Mononuclear cell (primary cell): ENCODE measurements around the gene PTPRN2. TPM values are rescaled to one million over a fixed set of nuclear protein-coding genes. Genes with fewer than 3 reads are reported as not detected.

Experiments used
- H3K27me3 ChIP-seq: 2 replicates; pipeline ENCODE4 v1.6.0; 2011; ENCODE audit warnings: low read length, control low read depth; ENCODE audit not compliant: insufficient read depth
- H3K4me1 ChIP-seq: 2 replicates; pipeline ENCODE4 v1.5.1; 2011; ENCODE audit warnings: mild to moderate bottlenecking, low read length, control low read depth; ENCODE audit not compliant: insufficient read depth
- H3K4me3 ChIP-seq: 2 replicates; pipeline ENCODE4 v1.5.1; 2011; ENCODE audit warnings: mild to moderate bottlenecking, low read length, moderate library complexity
- H3K9me3 ChIP-seq: 2 replicates; pipeline ENCODE4 v1.5.1; 2011; ENCODE audit warnings: low read depth, mild to moderate bottlenecking, control low read depth, low read length
- total RNA-seq: library from RNA; depleted of rRNA; stranded (reverse); fragments of >200 nt; gene quantifications from one replicate; pipeline ENCODE4 v1.2.3, GENCODE V29; 2012

Gene PTPRN2
- total RNA-seq, 1 donor: 0.31 TPM

- peaks cover 63% of the 10 kb centered on the region for H3K27me3 ChIP-seq
- peaks cover 6% of the 10 kb centered on the region for H3K4me1 ChIP-seq
- H3K9me3 ChIP-seq: no peaks in the 10 kb centered on the region
- H3K4me3 ChIP-seq: no peak overlapping the region
Measured at GRCh38 chr7:157689269-157690057, 898.2 kb downstream of the PTPRN2 start.

DNA sequence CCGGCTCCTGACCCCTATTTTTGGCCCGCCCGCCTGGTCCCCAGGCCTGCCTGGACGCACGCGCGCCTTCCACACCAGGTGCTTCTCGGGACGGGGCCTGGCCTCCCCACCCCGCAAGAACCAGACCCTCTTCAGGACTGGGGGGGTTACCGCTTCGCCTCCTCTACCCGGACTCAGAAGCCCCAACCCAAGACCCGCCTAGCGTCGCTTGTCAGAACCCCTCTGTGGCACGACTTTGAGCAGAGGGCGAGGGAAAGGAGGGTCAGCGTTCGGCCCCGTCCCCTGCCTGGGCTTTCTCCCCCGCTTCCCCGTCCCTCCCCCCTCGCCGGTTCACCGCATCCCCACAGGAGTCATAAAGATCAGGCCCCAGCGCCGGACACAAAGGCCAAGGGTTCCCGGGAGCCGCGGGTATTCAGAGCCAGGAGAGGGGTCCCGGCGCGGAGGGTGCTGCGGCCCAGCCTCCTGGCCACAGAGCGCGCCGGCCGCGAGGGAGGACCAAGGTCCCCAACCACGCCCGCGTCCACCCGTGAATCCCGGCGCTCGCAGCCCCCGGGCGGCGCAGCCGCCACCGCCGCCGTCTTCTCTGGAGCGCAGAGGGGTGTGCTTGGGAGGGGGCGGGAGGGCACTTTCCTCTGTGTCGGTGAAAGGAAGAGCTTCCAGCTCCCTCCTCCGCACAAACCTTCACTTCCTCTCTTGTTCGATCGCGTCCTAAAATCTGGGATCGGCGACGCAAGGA is 898.9 kb downstream of the PTPRN2 start:
- Histone ChIP-seq H3K27me3 (peaks cover 59% of the 10 kb centered on the region), H3K9me3 (no peaks in the 10 kb centered on the region), H3K4me3 (no peak overlapping the region), H3K4me1 (peaks cover 6% of the 10 kb centered on the region)

DNA sequence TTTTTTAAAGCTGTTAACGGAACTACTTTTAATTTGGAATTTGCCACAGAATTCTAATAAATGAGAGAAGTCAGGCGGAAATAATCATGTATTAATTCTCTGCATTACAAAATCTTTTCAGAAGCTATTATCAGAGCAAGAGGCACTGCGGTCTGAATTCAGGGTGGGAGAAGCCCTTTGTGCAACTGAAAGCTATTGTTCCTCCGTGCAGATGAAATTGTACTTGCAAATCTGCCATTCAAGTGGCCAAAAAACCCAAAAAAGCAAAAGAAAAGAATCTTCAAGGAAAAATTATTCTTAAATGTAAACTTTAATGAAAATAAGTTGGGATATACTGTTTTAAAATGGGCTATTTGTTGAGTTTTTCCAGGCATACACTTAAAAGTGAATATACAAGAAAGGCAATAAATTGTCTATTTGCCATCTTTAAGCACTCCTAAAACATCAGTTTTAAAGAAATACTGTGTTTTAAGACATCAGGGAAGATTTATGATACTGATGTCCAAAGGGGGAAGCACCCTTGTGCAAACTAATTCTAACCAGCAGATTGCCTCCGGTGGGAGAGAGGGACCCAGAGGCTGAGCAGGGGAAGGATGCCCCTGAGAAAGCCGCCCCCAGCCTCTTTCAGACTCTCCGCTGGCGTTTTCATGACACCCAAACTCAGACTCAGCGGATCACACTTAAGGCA is 899.6 kb downstream of the PTPRN2 start:
- peaks cover 6% of the 10 kb centered on the region for H3K4me1 ChIP-seq
- H3K4me3 ChIP-seq: no peak overlapping the region
- H3K27me3 ChIP-seq: peaks cover 65% of the 10 kb centered on the region
- H3K9me3 ChIP-seq: no peaks in the 10 kb centered on the region

DNA sequence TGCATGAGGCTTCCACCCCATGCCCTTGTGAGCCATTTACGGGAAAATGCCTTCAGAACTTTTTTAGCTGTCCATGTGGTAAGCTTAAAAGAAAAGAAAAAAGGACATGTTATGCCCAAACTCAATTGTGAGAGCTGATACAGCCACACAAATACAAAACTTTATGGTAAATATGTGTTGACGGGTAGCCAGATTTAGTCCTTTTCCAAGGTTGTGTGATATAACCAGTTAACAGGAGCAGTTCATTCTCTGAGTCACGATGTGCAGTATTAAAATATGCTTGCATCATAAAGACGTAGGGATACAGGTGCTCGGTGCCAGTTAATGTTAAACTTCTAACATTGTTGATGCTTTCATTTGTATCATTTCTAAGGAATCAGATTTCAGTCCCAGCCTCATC is 900.5 kb downstream of the PTPRN2 start:
- Histone ChIP-seq H3K27me3 (peaks cover 74% of the 10 kb centered on the region), H3K9me3 (no peaks in the 10 kb centered on the region), H3K4me3 (no peak overlapping the region), H3K4me1 (peaks cover 6% of the 10 kb centered on the region)

GRCh38 chr7:157686285-157686894 is 901.2 kb downstream of the PTPRN2 start:
- Histone ChIP-seq H3K4me1 (peaks cover 6% of the 10 kb centered on the region), H3K27me3 (peaks cover 76% of the 10 kb centered on the region), H3K4me3 (no peak overlapping the region), H3K9me3 (no peaks in the 10 kb centered on the region)

DNA sequence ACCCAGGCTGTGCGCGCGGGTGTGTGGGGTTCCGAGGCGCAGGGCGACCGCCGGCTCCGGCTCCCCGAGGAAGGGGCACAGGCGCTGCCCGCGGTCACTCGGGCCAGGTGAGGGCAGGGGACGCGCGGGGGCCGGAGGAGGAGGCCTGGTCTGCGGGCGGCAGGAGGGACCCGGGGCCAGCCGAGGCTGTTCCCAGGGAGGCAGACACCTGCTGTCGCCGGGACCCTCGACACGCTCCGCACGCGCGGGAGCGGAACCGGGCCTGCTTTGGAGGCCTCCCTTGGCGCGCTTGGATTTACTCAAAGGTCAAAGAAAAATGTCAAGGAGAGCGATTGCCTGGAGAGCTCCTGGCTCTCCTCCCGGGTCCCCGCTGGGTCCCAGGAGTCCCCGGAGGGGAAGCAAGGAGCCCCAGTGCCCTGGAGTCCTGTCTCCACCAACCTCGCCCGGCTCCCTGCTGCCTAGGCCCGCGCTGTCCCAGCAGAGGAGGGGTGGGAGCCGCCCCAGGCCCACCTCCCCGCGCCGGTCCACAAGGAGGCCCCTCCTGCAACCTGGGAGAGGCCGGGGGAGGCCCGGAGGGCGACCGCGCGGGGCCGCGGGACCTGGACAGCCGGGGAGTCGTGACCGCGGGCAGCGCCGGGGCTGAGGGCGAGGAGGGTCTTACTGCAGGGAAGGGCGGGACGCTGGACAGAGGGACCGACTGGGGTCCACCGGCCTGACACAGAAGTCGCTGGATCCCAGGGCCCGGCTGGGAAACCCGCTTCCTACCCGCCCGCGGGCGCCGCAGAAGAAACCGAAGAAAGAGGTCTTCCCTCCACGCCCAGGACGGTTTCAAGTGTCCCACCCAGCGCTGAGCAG is 902.0 kb downstream of the PTPRN2 start:
- Histone ChIP-seq H3K27me3 (peaks cover 80% of the 10 kb centered on the region), H3K9me3 (no peaks in the 10 kb centered on the region)

GRCh38 chr7:157684909-157685429 is 902.7 kb downstream of the PTPRN2 start:
- no peak overlapping the region for H3K4me3 ChIP-seq
- no peaks in the 10 kb centered on the region for H3K9me3 ChIP-seq
- H3K27me3 ChIP-seq: peaks cover 86% of the 10 kb centered on the region
- peaks cover 6% of the 10 kb centered on the region for H3K4me1 ChIP-seq

More for the DNA sequence above, 902.0 kb downstream of the PTPRN2 start:
- no peak overlapping the region for H3K4me3 ChIP-seq
- H3K4me1 ChIP-seq: peaks cover 6% of the 10 kb centered on the region

GRCh38 chr7:157684157-157684908 is 903.3 kb downstream of the PTPRN2 start:
- peaks cover 86% of the 10 kb centered on the region for H3K27me3 ChIP-seq
- no peaks in the 10 kb centered on the region for H3K9me3 ChIP-seq
- H3K4me1 ChIP-seq: peaks cover 3% of the 10 kb centered on the region
- H3K4me3 ChIP-seq: no peak overlapping the region

DNA sequence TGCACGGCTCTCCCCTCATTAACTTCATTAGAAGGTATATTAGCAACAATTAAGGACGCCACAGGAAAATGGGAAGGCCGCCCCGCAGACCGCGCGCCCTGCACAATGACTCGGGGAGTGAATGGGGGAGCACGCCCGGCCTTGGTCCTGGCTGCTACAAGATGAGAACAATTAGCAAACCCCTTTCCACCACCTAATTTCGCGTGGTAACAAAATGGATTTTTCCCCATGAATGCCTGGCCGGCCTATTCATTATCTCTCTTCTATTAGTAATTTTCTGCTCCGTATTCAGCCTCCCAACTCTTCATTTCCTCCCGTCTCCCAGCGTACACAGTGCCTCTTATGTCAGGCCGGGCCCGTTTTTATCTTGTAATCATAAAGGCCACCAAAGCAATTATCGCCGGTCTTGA is 903.9 kb downstream of the PTPRN2 start:
- no peaks in the 10 kb centered on the region for H3K9me3 ChIP-seq
- peaks cover 85% of the 10 kb centered on the region for H3K27me3 ChIP-seq
- H3K4me3 ChIP-seq: no peak overlapping the region
- H3K4me1 ChIP-seq: no peaks in the 10 kb centered on the region

DNA sequence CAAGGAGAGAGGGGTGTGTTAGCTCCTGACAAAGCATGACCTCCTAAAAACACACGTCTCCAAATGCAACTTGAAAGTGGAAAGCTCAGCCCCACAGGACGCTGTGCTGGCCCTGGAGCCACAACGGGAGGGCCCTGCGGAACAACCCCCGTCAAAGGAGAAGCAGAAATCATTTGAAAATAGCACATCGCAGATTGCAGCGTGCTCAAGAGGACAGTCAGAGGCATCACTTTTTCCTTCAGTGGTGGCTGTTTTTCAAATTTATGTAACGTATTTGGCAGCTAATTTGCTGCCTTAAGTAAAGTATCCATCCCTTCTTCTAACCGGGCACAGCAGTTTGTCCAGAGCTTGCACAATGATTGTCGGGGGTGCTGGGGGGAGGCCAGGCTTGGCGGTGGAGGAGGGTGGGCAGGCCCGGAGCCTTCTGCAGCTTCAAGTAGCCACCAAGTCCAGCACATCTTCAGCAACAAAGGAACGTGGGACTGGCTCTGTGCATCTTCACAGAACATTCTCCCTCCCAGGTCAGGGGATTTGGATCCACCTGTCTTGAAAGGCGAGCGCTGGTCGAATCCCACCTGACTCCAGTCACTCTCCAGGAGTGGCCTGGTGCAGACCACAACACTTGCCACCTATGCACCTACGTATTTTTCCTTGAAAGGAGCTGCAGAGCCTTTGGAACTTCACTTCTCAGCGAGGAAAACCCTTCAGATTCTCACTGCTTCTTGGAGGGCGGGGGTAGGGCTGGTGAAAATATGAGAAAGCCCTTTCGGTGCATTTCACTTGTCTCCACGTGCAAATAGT is 904.5 kb downstream of the PTPRN2 start:
- Histone ChIP-seq H3K4me3 (no peak overlapping the region), H3K4me1 (no peaks in the 10 kb centered on the region), H3K27me3 (peaks cover 86% of the 10 kb centered on the region), H3K9me3 (no peaks in the 10 kb centered on the region)

- H3K27me3 ChIP-seq: peaks cover 84% of the 10 kb centered on the region
- H3K4me3 ChIP-seq: no peak overlapping the region
- H3K9me3 ChIP-seq: no peaks in the 10 kb centered on the region
- H3K4me1 ChIP-seq: no peaks in the 10 kb centered on the region
Measured at GRCh38 chr7:157682064-157682945, 905.3 kb downstream of the PTPRN2 start.

- Histone ChIP-seq H3K9me3 (no peaks in the 10 kb centered on the region), H3K27me3 (peaks cover 65% of the 10 kb centered on the region), H3K4me1 (no peaks in the 10 kb centered on the region), H3K4me3 (no peak overlapping the region)
Measured at GRCh38 chr7:157679607-157680006, 908.0 kb downstream of the PTPRN2 start.
